ENCODE data around the gene CASKIN2.
"Not testable (repeated sequence)": the region's sequence is repeated elsewhere in the genome, so short reads cannot be mapped to it uniquely, and the experiment has no call there.

Gene CASKIN2

GRCh38 chr17:75465039-75465438, 50.3 kb downstream of the CASKIN2 start:
- no peak for DNase-seq (ENCODE audit: low spot score)

GRCh38 chr17:75463603-75464002, 51.7 kb downstream of the CASKIN2 start:
- DNase-seq (ENCODE audit: low spot score), result no peak

DNA sequence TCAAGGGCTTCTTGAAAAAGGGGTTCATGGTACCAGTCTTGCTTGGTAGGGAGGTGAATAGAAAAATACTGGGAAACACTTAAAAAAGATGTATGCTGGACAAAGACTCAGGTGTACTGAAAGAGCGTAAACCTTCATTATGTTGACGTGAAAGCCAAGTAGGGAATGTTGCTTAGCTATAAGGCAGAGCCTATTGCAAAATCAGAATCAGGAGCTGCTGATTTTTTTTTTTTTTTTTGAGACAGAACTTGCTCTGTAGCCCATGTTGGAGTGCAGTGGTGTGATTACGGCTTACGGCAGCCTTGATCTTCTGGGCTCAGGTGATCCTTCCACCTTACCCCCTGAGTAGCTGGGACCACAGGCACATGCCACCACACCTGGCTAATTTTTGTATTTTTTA, 55.0 kb downstream of the CASKIN2 start:
- DNase-seq (ENCODE audit: low spot score), result no peak

- no peak for DNase-seq (ENCODE audit: low spot score)
Observed at GRCh38 chr17:75459590-75460267, 55.6 kb downstream of the CASKIN2 start.

DNA sequence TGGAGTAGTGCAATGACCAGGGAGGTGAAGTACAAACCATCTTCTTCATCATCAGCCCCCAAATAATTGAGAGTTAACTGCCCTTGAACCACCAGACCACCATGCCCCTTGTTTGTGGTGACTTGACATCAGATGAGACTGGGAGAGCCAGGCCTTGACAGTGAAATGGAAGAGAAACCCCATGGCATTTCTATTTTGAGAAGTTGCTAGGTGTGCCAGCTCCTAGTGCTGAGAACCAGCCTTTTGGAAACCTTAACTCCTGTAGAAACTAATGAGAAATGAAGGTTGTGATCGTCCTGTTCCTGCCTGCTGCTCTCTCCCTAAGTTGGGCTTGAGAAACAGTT, 56.1 kb downstream of the CASKIN2 start:
- no peak for DNase-seq (ENCODE audit: low spot score)

DNA sequence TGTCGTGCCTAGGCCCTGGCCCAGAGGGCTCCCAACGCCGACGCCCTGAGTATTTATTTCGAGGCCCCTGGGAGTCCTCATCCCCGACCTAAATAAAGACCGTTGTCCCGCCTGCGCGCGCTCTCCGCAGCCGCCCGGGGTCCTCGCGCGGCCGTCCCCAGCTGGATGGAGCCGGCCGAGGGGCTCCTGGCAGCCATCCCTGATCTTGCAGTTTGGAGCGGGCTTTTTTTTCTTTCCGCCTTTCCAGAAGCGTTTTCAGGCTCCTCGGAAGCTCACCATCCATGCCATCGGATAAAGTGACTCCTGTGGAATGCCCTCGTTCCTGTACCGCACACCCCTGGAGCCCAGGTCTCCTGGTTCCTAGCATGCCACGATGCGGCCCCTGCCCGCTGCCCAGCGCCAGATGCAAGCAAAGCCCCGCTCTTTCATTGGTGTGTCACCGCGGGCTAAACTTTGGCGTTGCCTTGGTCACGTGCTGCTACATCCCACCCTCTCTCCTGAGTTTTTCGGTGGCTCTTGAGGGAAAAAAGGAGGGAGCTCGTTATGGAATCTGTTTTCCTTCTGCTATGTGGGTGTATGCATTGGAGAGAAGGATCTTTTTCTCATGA, 58.2 kb downstream of the CASKIN2 start:
- DNase-seq (ENCODE audit: low spot score), result peak; percentile 49

- peak; percentile 98 for DNase-seq (ENCODE audit: low spot score)
Observed at GRCh38 chr17:75456417-75457046, 58.8 kb downstream of the CASKIN2 start, which contains the start of gene TMEM94. Gene TMEM94, plus strand, starts transcription at chr17:75456635. Its CDS starts 15,271 bp downstream, at chr17:75471906.

DNA sequence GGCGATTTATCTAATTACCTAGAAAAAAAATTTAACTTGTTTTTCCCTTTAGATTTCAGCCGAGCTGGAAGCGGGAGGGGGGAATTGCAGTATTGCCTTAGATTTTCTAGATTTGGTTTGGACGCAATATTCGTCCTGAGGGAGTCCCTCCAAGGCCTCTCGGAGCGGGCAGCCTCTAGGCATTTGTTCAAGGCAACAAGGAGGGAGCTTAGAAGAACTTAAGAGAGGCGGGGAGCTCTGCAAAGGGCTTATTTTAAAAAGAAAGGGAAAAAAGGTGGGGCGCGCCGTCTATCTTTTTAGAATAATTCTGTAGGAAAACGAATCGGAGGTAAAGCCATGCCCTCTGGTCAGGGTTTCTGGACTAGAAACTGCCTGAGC, 59.3 kb downstream of the CASKIN2 start:
- no peak for DNase-seq (ENCODE audit: low spot score)

DNA sequence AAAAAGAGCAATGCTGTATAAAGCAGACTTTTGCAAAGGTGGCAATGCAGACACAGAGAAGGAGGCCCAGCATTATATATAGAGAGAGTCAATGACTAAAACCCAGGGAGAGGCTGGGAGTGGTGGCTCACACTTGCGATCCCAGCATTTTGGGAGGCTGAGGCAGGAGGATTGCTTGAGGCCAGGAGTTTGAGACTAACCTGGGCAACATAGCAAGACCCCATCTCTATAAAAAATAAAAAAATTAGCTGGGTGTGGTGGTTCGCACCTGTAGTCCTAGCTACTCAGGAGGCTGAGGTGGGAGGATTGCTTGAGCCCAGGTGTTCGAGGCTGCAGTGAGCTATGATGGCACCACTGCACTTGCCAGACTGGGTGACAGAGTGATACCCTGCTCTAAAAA, 60.7 kb downstream of the CASKIN2 start:
- DNase-seq (ENCODE audit: low spot score), result not testable (repeated sequence)

DNA sequence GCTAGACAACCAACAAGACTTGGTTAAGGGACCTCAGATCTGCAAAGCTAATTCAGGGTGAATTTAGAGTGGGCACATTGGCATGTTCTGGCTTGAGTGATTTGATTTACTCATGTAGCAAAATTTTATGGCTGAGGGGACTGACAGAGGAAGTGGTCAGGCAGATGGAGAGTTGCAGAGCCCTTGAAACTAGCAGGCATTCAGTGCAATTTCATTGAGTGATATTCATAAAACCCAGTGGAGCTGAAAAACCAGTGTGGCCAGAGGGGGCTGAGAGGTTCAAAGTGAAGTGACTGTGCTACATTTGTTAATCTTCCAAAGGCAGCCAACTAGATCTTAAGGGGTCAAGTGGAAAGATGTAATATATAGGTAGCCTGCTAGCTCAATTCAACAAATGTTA, 61.1 kb downstream of the CASKIN2 start:
- no peak for DNase-seq (ENCODE audit: low spot score)

GRCh38 chr17:75450270-75450669, 65.1 kb downstream of the CASKIN2 start:
- no peak for DNase-seq (ENCODE audit: low spot score)

Measured in hepatic stellate cell (primary cell).